ENCODE results near the gene CSK. TPM values are rescaled to one million over a fixed set of nuclear protein-coding genes. Genes with fewer than 3 reads are reported as not detected.

CSK gene
- total and polyA plus RNA-seq, 2 experiments from 2014 or later: 13.6 to 27.5 TPM

GRCh38 chr15:74843445-74843828 is 61.6 kb downstream of the CSK start:
- Histone ChIP-seq H3K4me3 (peak overlapping the region; percentile 97), H3K27me3 (ENCODE audit: insufficient read depth) (no peaks in the 10 kb centered on the region), H3K9me2 (ENCODE audit: insufficient read depth) (no peaks in the 10 kb centered on the region), H3F3A (replicated peaks; ENCODE audit: low read depth) (0 out of 2 replicates have a peak, but pooled peaks cover 5% of the 10 kb centered on the region), H3K27ac (ENCODE audit: low read depth) (peak overlapping the region; percentile 91; the same call in 1 of the 2 replicates), H2AFZ (peak overlapping the region; percentile 94), H4K20me1 (replicated peaks; ENCODE audit: insufficient read depth) (no peaks in the 10 kb centered on the region; the same call in 1 of the 2 replicates), H3K79me2 (replicated peaks; ENCODE audit: insufficient read depth) (no peaks in the 10 kb centered on the region), H3K4me1 (ENCODE audit: insufficient read depth) (peaks cover 9% of the 10 kb centered on the region), H3K36me3 (ENCODE audit: insufficient read depth) (no peaks in the 10 kb centered on the region; the same call in 1 of the 2 replicates), H3K4me2 (peak overlapping the region; percentile 87)
- ATAC-seq: no peak
- peak overlapping the region; percentile 81 for H3K4me3 Mint-ChIP-seq
- H3K9me3 Mint-ChIP-seq: no peaks in the 10 kb centered on the region
- peaks cover 25% of the 10 kb centered on the region for H3K36me3 Mint-ChIP-seq (ENCODE audit: low read depth)
- peaks cover 22% of the 10 kb centered on the region for H3K4me1 Mint-ChIP-seq
- 0 out of 4 replicates have a peak, but pooled peaks of 1 of the 2 experiments have one; percentile 2 for TF ChIP-seq CTCF (conservative IDR thresholded peaks at IDR 0.05; ENCODE audit: low read depth in 2 of 2)
- TF ChIP-seq CREB1 (CRISPR knock-in tag; IDR thresholded peaks at IDR 0.05; ENCODE audit: low read depth): no peak
- H3K27ac Mint-ChIP-seq: peak overlapping the region; percentile 90
- DNase-seq (ENCODE audit: low spot score): no peak
- H3K27me3 Mint-ChIP-seq (ENCODE audit: insufficient read depth, low read depth, poor library complexity): peaks cover 16% of the 10 kb centered on the region

- no peak for DNase-seq (ENCODE audit: low spot score)
- peaks cover 28% of the 10 kb centered on the region for H3K36me3 Mint-ChIP-seq (ENCODE audit: low read depth)
- peak overlapping the region; percentile 81; the same call in 2 of the 3 replicates for H3K4me3 Mint-ChIP-seq
- H3K27me3 ChIP-seq (ENCODE audit: insufficient read depth): no peaks in the 10 kb centered on the region
- no peaks in the 10 kb centered on the region; the same call in 1 of the 2 replicates for H3K36me3 ChIP-seq (ENCODE audit: insufficient read depth)
- no peak for ATAC-seq
- H3K4me2 ChIP-seq: peak overlapping the region; percentile 87
- H3K4me1 ChIP-seq (ENCODE audit: insufficient read depth): peaks cover 9% of the 10 kb centered on the region
- peaks cover 22% of the 10 kb centered on the region for H3K4me1 Mint-ChIP-seq
- H2AFZ ChIP-seq: peak overlapping the region; percentile 94; the same call in 1 of the 2 replicates
- peaks cover 16% of the 10 kb centered on the region for H3K27me3 Mint-ChIP-seq (ENCODE audit: insufficient read depth, low read depth, poor library complexity)
- H3K27ac Mint-ChIP-seq: no peak overlapping the region
- H3K9me3 Mint-ChIP-seq: no peaks in the 10 kb centered on the region
- H4K20me1 ChIP-seq (replicated peaks; ENCODE audit: insufficient read depth): no peaks in the 10 kb centered on the region; the same call in 1 of the 2 replicates
- TF ChIP-seq ETS1 (IDR thresholded peaks at IDR 0.05): no peak
- peak overlapping the region; percentile 91; the same call in 1 of the 2 replicates for H3K27ac ChIP-seq (ENCODE audit: low read depth)
- H3K79me2 ChIP-seq (replicated peaks; ENCODE audit: insufficient read depth): no peaks in the 10 kb centered on the region
- 0 out of 2 replicates have a peak, but pooled peaks cover 5% of the 10 kb centered on the region for H3F3A ChIP-seq (replicated peaks; ENCODE audit: low read depth)
- H3K9me2 ChIP-seq (ENCODE audit: insufficient read depth): no peaks in the 10 kb centered on the region
- H3K4me3 ChIP-seq: peak overlapping the region; percentile 97
These were observed 62.0 kb downstream of the CSK start for GRCh38 chr15:74843891-74844299.

- peaks cover 30% of the 10 kb centered on the region for H3K36me3 Mint-ChIP-seq (ENCODE audit: low read depth)
- no peak for TF ChIP-seq ZNF331 (CRISPR knock-in tag; IDR thresholded peaks at IDR 0.05; ENCODE audit: low read depth)
- no peak for TF ChIP-seq CREB1 (CRISPR knock-in tag; IDR thresholded peaks at IDR 0.05; ENCODE audit: low read depth)
- TF ChIP-seq EZH2 (IDR thresholded peaks at IDR 0.05; ENCODE audit: low read depth, unreplicated experiment): no peak
- TF ChIP-seq ETS1 (IDR thresholded peaks at IDR 0.05): no peak
- TF ChIP-seq NANOG (IDR thresholded peaks at IDR 0.05; ENCODE audit: borderline replicate concordance): no peak
These were observed 62.7 kb downstream of the CSK start for GRCh38 chr15:74844319-74845207.

More at GRCh38 chr15:74844319-74845207, 62.7 kb downstream of the CSK start:
- Histone ChIP-seq H3K79me2 (replicated peaks; ENCODE audit: insufficient read depth) (no peaks in the 10 kb centered on the region), H2AFZ (no peak overlapping the region), H4K20me1 (replicated peaks; ENCODE audit: insufficient read depth) (no peaks in the 10 kb centered on the region; the same call in 1 of the 2 replicates), H3K4me3 (no peak overlapping the region), H3K4me1 (ENCODE audit: insufficient read depth) (peaks cover 9% of the 10 kb centered on the region), H3K36me3 (ENCODE audit: insufficient read depth) (no peaks in the 10 kb centered on the region; the same call in 1 of the 2 replicates), H3K4me2 (no peak overlapping the region), H3F3A (replicated peaks; ENCODE audit: low read depth) (0 out of 2 replicates have a peak, but pooled peaks cover 5% of the 10 kb centered on the region), H3K27me3 (ENCODE audit: insufficient read depth) (no peaks in the 10 kb centered on the region), H3K9me2 (ENCODE audit: insufficient read depth) (no peaks in the 10 kb centered on the region), H3K27ac (ENCODE audit: low read depth) (no peak overlapping the region)
- DNase-seq (ENCODE audit: low spot score) (no peak), ATAC-seq (no peak)
- Mint-ChIP-seq H3K4me3 (no peak overlapping the region; the same call in 2 of the 3 replicates), H3K4me1 (peaks cover 22% of the 10 kb centered on the region), H3K27me3 (ENCODE audit: insufficient read depth, low read depth, poor library complexity) (peaks cover 16% of the 10 kb centered on the region), H3K9me3 (no peaks in the 10 kb centered on the region), H3K27ac (no peak overlapping the region)

Measured in GM23338 (cell line).